Sciatic nerve (tissue), 2 donors: ENCODE data around the gene PDIA6. TPM values are rescaled to one million over a fixed set of nuclear protein-coding genes. Genes with fewer than 3 reads are reported as not detected.
"Not testable (repeated sequence)": the region's sequence is repeated elsewhere in the genome, so short reads cannot be mapped to it uniquely, and the experiment has no call there.

Experiments
- ATAC-seq: fragments of 200-7000 bp; cut with Tn5 transposase; one replicate; pipeline ENCODE4 v1.9.1; 2020; ENCODE audit warnings: mild to moderate bottlenecking, moderate library complexity
- DNase-seq: peaks from one replicate; pipeline ENCODE4 v3.0.0-alpha.2; 2020; ENCODE audit warnings: low spot score
- intact Hi-C: fragments of 100-400 bp; cut with DNase I; formaldehyde crosslinking; loops from one replicate; pipeline ENCODE4 v1.14.2; 2022
- total RNA-seq: library from RNA; stranded (reverse); fragmentation: NEBNext Ultra II Directional; extraction: Animal tissue kit (Norgen Biotek cat#: 25700); gene quantifications from one replicate; pipeline ENCODE4 v1.2.1, GENCODE V29; 2021
- donor health status: DM: no; HTN: no; CAD: no.
- donor health status: DM: no; HTN: no; CAD: no.

Gene PDIA6
- total RNA-seq, 1 donor from 2014 or later: 95.4 TPM

- intact Hi-C loops: no loop called here
- ATAC-seq (no peak), DNase-seq (no peak)
Measured at GRCh38 chr2:10790228-10790973, 22.2 kb downstream of the PDIA6 start.

DNA sequence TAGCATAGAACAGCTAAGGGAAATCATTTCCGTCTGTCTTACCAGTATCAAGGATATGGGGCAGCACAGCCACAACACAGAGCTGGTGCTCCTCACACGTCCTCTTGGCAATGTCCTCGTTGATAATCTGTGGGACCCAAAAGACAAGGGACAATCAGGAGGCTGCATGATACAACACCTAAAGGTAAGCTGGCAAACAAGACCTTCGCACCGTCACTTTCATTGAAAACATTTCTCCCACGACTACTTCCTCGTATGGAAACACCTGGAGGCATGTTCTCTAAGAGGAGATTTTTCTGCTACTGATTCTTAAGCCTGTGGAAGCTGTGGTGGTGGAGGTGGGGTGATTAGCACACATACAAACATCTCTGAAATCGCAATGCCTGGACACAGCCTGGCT lies 23.7 kb downstream of the PDIA6 start:
- intact Hi-C loops: no loop called here
- DNase-seq: no peak
- ATAC-seq: no peak

DNA sequence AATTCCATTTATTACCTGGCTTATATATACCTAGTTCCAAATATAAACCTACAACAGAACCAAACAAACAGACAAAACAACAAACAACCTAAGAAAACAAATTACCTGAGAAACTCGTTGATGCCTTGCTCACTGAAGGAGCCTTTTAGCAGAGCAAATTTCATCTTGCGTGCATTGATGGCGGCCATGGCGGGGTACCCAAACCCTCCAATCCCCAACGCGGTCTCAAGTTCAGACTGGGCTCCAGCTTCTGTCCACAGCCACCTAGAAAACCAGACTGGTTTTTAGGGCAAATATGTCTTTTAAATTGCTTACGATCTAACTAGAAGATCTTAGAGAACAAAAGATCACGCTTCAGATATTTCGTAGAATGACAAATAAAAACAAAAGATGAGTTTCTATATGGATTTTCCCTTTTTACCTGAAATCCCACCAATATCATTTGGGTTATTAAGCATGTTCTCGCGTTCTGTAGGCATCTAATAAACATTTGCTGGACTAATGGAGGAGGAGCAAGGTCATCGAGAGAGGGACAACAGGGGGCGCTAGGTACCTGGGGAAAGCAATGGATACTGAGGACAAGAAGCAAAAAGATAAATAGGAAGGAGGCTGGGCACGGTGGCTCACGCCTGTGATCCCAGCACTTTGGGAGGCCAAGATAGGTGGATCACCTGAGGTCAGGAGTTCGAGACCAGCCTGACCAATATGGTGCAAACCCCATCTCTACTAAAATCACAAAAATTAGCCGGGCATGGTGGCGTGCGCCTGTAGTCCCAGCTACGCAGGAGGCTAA lies 25.2 kb downstream of the PDIA6 start:
- ATAC-seq: no peak
- intact Hi-C loops: no loop called here

DNA sequence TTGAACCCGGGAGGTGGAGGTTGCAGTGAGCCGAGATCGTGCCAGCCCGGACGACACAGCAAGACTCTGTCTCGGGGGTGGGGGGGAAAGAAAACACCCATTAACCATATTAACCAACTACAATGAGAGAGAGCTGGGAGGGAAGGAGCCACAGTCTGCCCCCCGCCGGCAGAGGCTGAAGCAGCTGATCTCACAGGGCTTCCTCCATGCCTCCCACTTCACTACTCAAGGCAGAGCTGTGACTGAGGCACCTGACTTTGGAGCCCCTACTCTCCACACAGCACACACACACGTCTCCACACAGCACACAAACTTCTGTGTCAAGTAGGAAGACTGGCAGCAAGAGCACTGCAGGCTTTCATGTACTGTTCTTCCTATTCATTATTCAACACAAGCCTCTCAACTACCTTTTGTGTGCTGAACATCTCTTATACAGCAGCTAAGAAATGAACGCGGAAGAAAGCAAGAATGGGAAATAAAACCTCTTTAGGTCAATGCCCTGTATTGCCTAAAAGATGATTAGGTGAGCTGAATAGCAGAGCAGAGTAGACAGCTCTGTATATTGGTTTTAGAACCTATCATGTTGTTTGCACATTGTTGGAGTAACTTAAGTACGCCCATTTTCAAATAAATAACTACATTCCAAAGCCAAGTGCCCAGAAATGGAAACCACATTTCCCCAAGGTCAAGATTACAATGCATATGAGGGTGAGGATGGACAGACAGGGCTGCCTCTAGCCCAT lies 26.2 kb downstream of the PDIA6 start:
- ATAC-seq: no peak
- no peak for DNase-seq
- intact Hi-C loops: no loop called here

More for the DNA sequence above, 25.2 kb downstream of the PDIA6 start:
- DNase-seq: no peak

- ATAC-seq (no peak), DNase-seq (no peak)
Measured at GRCh38 chr2:10785260-10785659, 27.3 kb downstream of the PDIA6 start.

GRCh38 chr2:10784719-10785118 lies 27.9 kb downstream of the PDIA6 start:
- ATAC-seq (no peak), DNase-seq (no peak)
- intact Hi-C loops: no loop called here

More at GRCh38 chr2:10785260-10785659, 27.3 kb downstream of the PDIA6 start:
- intact Hi-C loops: no loop called here

DNA sequence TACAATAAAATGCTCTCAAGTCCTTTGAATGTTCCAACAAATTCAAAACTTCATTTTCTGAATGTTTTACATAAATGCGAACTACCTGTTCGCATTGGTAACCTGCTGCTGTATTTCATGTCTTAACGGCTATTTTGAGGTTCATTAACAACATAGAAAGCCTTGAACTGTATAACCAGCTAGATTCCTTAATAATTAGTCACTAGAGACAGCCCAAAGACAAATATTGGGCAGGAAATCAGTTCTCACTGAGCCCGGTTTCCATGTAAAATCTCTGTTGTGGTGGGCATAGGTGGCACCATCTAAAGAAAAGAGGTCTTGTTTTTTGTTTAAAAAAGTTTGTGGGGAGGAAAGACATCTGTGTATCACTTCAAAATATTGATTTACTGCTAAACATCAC lies 29.2 kb downstream of the PDIA6 start:
- DNase-seq: no peak
- intact Hi-C loops: no loop called here

GRCh38 chr2:10781746-10782145 lies 30.8 kb downstream of the PDIA6 start:
- intact Hi-C loops: no loop called here
- ATAC-seq (no peak), DNase-seq (no peak)

More for the DNA sequence above, 29.2 kb downstream of the PDIA6 start:
- ATAC-seq: no peak

- ATAC-seq, DNase-seq, intact Hi-C loops: not testable (repeated sequence)
Measured at GRCh38 chr2:10780821-10781220, 31.8 kb downstream of the PDIA6 start.

DNA sequence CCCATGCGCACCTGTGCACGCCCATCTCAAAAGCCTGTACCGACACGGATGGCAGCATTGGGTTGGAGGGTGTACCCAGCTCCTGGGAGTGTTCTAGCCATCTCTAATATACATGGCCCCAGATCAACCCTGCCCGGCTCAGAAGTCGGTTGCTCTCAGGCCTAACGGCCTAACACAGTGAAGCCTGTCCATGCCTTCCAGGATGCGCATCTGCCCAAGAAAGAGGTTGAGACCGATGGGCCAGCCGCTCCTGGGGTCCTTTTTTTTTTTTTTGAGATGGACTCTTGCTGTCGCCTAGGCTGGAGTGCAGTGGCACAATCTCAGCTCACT lies 32.1 kb downstream of the PDIA6 start:
- DNase-seq (no peak), ATAC-seq (no peak)
- intact Hi-C loops: no loop called here

DNA sequence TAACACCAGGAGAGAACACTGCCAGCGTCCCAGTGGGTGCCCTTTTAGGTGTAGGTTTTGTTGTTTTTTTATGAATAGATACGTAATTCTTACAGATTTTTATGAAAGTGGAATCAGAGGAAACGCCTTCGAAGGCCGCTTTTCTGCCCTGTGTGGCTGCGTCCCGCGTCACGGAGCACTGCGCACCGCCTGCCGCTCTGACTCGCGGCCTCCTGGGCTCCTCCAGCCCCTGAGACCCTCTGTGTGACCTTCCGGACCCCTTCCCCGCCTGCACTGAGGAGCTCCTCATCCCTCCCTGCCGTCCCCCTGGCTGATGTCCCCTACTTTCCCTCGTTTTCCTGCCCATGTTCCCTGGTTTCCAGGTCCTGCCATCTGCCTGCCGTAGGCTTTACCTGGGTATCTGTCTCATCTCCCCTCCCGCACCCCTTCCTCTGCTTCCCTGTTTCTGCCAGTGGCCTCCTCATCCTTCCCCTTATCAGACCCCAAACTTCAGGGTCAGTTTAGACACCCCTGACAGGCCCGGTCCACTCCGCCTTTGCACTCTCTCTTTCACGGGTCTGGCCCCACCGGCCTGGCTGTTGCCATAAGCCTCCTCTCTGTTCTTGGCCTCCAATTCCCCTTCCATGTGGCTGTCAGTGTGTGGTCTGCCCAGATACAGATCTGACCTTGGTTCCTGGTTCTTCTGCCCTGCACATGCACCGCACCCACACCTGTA lies 32.7 kb downstream of the PDIA6 start:
- intact Hi-C loops: no loop called here
- DNase-seq (no peak), ATAC-seq (no peak)

DNA sequence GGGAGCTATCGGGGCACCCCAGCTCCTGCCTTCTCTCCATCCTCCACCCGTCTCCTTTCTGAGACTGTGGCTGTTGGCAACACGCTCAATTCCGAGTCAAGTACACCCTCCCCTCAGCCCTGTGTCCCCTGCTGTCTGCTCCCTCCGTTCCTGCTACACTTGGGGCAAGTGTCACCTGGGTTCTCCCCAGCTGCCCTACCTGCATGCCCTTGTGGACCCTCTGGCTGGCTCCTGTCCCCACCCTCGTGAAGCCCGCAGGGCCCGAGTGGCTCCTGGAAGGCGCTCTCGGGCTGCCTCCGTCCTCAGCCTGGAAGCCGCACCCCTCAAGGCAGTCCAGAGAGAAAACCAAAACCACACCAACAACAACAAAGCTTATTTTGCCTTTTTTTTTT lies 33.9 kb downstream of the PDIA6 start:
- intact Hi-C loops: no loop called here
- no peak for ATAC-seq
- peak; percentile 42 for DNase-seq

- intact Hi-C loops: no loop called here
- peak; percentile 42 for DNase-seq
- ATAC-seq: no peak
Measured at GRCh38 chr2:10777842-10778723, 34.5 kb downstream of the PDIA6 start.

DNA sequence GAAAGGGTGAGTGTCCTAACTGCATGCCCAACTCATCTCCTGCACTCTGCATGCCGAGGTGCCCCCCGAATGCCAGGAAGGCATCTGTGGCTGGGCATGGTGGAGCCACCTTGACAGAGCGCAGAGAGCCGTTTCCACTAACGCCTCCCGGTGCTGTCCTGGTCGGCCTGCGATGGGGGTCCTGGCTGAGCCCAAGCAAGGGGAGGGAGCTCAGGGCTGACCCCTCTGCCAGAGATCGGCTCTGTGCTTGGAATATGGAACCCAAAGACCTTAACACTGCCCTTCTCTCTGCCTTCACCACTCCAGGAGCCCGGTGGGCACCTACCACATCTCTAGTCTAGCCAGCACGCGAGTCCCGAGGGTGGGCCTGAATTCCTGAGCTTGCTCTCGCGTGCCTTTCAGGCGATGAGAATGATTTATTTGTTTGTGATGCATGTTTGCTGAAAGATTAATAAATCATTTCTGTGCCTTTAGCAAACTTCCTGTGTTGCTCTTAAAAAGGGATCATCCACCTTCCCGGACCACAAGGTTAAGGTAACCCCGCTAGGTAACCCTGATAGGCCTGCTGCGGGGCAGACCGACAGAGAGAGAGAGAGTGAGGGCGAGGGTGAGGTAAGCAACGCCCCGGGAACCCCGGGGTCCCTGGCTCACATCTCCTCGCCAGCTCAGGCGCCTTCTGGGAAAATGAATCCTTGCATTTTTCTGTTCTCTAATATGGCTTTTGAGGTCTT lies 35.3 kb downstream of the PDIA6 start:
- intact Hi-C loops: no loop called here
- peak; percentile 32 for DNase-seq
- ATAC-seq: no peak

- DNase-seq (peak; percentile 46), ATAC-seq (no peak)
- intact Hi-C loops: no loop called here
Measured at GRCh38 chr2:10776231-10776977, 36.2 kb downstream of the PDIA6 start.

DNA sequence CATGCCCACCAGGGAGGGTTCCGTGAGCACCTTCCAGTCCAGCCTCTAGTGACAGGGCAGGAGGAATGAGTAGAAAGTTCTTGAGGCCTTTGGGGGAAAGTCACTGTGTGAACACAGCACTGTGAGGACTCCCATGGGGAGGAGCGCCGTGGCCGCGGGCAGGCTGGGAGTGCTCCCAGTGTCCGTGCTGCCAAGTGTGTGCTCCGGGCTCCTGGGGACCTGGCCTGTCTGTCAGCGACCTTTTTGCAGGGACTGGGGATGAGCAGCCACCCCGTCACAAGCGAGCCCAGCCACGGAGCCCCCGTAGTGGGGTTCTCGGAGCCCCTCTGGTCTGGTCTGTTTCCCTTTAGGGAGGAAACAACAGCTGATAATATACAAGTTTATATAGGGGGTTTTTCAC lies 36.8 kb downstream of the PDIA6 start:
- ATAC-seq: no peak
- DNase-seq: peak; percentile 52
- intact Hi-C loops: no loop called here
